ENCODE data around the gene NPHP4. TPM values are rescaled to one million over a fixed set of nuclear protein-coding genes. Genes with fewer than 3 reads are reported as not detected.

NPHP4 gene
- polyA plus RNA-seq, 3 donors: 0.39 to 13.7 (median 1.2) TPM

- Histone ChIP-seq H3K36me3 (replicated peaks in 1 of 2; ENCODE audit: control insufficient read depth in 1 of 2, insufficient read depth in 2 of 2, low read length in 2 of 2) (peaks cover 0 to 41% of the 10 kb centered on the region in 2 donors), H3K4me1 (ENCODE audit: control insufficient read depth in 1 of 2, insufficient read depth in 2 of 2, low read length in 2 of 2) (no peaks in the 10 kb centered on the region), H3K27me3 (ENCODE audit: control insufficient read depth in 2 of 2, insufficient read depth in 2 of 2, low read length in 2 of 2) (no peaks in the 10 kb centered on the region), H3K4me2 (replicated peaks; ENCODE audit: extremely low read depth, low read length, poor library complexity, severe bottlenecking) (no peak overlapping the region), H3K4me3 (replicated peaks in 1 of 3; ENCODE audit: low read depth in 2 of 3, low read length in 3 of 3) (no peak overlapping the region), H3K79me2 (ENCODE audit: insufficient read depth, low read length) (no peaks in the 10 kb centered on the region), H4K20me1 (ENCODE audit: insufficient read depth, low read length) (no peaks in the 10 kb centered on the region), H2AFZ (ENCODE audit: insufficient read depth, low read depth, low read length, poor library complexity, severe bottlenecking) (no peak overlapping the region), H3K9me3 (replicated peaks in 1 of 2; ENCODE audit: control insufficient read depth in 1 of 2, insufficient read depth in 1 of 2, low read length in 2 of 2) (no peaks in the 10 kb centered on the region), H3K9ac (ENCODE audit: insufficient read depth, low read length, poor library complexity, severe bottlenecking) (no peak overlapping the region), H3K27ac (ENCODE audit: low read depth in 1 of 2, low read length in 2 of 2) (no peak overlapping the region)
- TF ChIP-seq, protein P1, sequence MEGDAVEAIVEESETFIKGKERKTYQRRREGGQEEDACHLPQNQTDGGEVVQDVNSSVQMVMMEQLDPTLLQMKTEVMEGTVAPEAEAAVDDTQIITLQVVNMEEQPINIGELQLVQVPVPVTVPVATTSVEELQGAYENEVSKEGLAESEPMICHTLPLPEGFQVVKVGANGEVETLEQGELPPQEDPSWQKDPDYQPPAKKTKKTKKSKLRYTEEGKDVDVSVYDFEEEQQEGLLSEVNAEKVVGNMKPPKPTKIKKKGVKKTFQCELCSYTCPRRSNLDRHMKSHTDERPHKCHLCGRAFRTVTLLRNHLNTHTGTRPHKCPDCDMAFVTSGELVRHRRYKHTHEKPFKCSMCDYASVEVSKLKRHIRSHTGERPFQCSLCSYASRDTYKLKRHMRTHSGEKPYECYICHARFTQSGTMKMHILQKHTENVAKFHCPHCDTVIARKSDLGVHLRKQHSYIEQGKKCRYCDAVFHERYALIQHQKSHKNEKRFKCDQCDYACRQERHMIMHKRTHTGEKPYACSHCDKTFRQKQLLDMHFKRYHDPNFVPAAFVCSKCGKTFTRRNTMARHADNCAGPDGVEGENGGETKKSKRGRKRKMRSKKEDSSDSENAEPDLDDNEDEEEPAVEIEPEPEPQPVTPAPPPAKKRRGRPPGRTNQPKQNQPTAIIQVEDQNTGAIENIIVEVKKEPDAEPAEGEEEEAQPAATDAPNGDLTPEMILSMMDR (IDR thresholded peaks at IDR 0.05): no peak
- DNase-seq: no peak
- Mint-ChIP-seq H3K36me3 (peaks cover 37 to 59% of the 10 kb centered on the region in 2 donors), H3K27ac (peak overlapping the region in 1 of 7 donors; percentile 42), H3K27me3 (ENCODE audit: low read depth in 3 of 3) (no peaks in the 10 kb centered on the region), H3K4me3 (no peak overlapping the region), H3K9me3 (peaks cover 0 to 1% (median 0%) of the 10 kb centered on the region in 7 donors), H3K4me1 (no peaks in the 10 kb centered on the region)
- 100% methylated on average over 16 of the region's 16 CpGs for WGBS (ENCODE audit: insufficient coverage)
- intact Hi-C loops (cut with micrococcal nuclease): no loop called here
Observed at GRCh38 chr1:5965586-5966131, 26.6 kb downstream of the NPHP4 start.

GRCh38 chr1:5962265-5963105 lies 29.7 kb downstream of the NPHP4 start:
- WGBS (ENCODE audit: insufficient coverage): 95% methylated on average over 20 of the region's 24 CpGs
- peaks cover 0 to 1% (median 0%) of the 10 kb centered on the region in 7 donors for H3K9me3 Mint-ChIP-seq
- intact Hi-C loops (cut with micrococcal nuclease): no loop called here
- H3K4me3 ChIP-seq (replicated peaks in 1 of 3; ENCODE audit: low read depth in 2 of 3, low read length in 3 of 3): no peak overlapping the region
- no peaks in the 10 kb centered on the region for H3K79me2 ChIP-seq (ENCODE audit: insufficient read depth, low read length)
- H3K9ac ChIP-seq (ENCODE audit: insufficient read depth, low read length, poor library complexity, severe bottlenecking): no peak overlapping the region
- no peak overlapping the region for H3K4me2 ChIP-seq (replicated peaks; ENCODE audit: extremely low read depth, low read length, poor library complexity, severe bottlenecking)
- no peaks in the 10 kb centered on the region for H3K9me3 ChIP-seq (replicated peaks in 1 of 2; ENCODE audit: control insufficient read depth in 1 of 2, insufficient read depth in 1 of 2, low read length in 2 of 2)
- no peaks in the 10 kb centered on the region for H3K4me1 Mint-ChIP-seq
- H3K36me3 ChIP-seq (replicated peaks in 1 of 2; ENCODE audit: control insufficient read depth in 1 of 2, insufficient read depth in 2 of 2, low read length in 2 of 2): peaks cover 0 to 46% of the 10 kb centered on the region in 2 donors
- no peaks in the 10 kb centered on the region for H4K20me1 ChIP-seq (ENCODE audit: insufficient read depth, low read length)
- TF ChIP-seq, protein P1 (IDR thresholded peaks at IDR 0.05): no peak
- peak overlapping the region in 1 of 7 donors; percentile 47 for H3K27ac Mint-ChIP-seq
- H2AFZ ChIP-seq (ENCODE audit: insufficient read depth, low read depth, low read length, poor library complexity, severe bottlenecking): no peak overlapping the region
- no peak overlapping the region for H3K27ac ChIP-seq (ENCODE audit: low read depth in 1 of 2, low read length in 2 of 2)
- peaks cover 44 to 66% of the 10 kb centered on the region in 2 donors for H3K36me3 Mint-ChIP-seq
- H3K4me1 ChIP-seq (ENCODE audit: control insufficient read depth in 1 of 2, insufficient read depth in 2 of 2, low read length in 2 of 2): no peaks in the 10 kb centered on the region
- H3K27me3 ChIP-seq (ENCODE audit: control insufficient read depth in 2 of 2, insufficient read depth in 2 of 2, low read length in 2 of 2): no peaks in the 10 kb centered on the region
- DNase-seq: no peak
- no peak overlapping the region for H3K4me3 Mint-ChIP-seq
- peaks cover 0 to 2% (median 0%) of the 10 kb centered on the region in 3 donors for H3K27me3 Mint-ChIP-seq (ENCODE audit: low read depth in 3 of 3)
